Measurements from ENCODE around the gene BRD9. TPM values are rescaled to one million over a fixed set of nuclear protein-coding genes. Genes with fewer than 3 reads are reported as not detected.
"Not testable (repeated sequence)": the region's sequence is repeated elsewhere in the genome, so short reads cannot be mapped to it uniquely, and the experiment has no call there.

BRD9 gene
- total RNA-seq, 2 experiments from 2014 or later: 46.6 to 51.7 TPM

- POLR2A ChIA-PET: no interaction called here
- CTCF ChIA-PET: interaction anchor here (2.2 kb wide), 1 partner anchor 13 kb away, joined by 8 read pairs; no protein-coding TSS in a partner anchor
- Mint-ChIP-seq H3K4me3 (no peak overlapping the region), H3K36me3 (ENCODE audit: low read depth) (no peaks in the 10 kb centered on the region), H3K27ac (no peak overlapping the region), H3K27me3 (peaks cover 4% of the 10 kb centered on the region), H3K9me3 (no peaks in the 10 kb centered on the region), H3K4me1 (ENCODE audit: low read depth) (peaks cover 18% of the 10 kb centered on the region)
- intact Hi-C loops (cut with micrococcal nuclease): no loop called here
- no peak for ATAC-seq
- no peak for DNase-seq
- TF ChIP-seq CTCF (IDR thresholded peaks at IDR 0.05): no peak
These were observed 43.8 kb upstream of the BRD9 start for GRCh38 chr5:936149-937144.

- Mint-ChIP-seq H3K27me3 (peaks cover 3% of the 10 kb centered on the region), H3K4me1 (ENCODE audit: low read depth) (peaks cover 18% of the 10 kb centered on the region), H3K36me3 (ENCODE audit: low read depth) (no peaks in the 10 kb centered on the region), H3K27ac (no peak overlapping the region), H3K9me3 (no peaks in the 10 kb centered on the region), H3K4me3 (no peak overlapping the region)
- CTCF ChIA-PET: interaction anchor here (1.5 kb wide), 1 partner anchor 232 kb away, joined by 4 read pairs; no protein-coding TSS in a partner anchor
- DNase-seq: peak; percentile 34
- intact Hi-C loops (cut with micrococcal nuclease): no loop called here
- POLR2A ChIA-PET: no interaction called here
- peak; percentile 59 for ATAC-seq
- no peak for TF ChIP-seq CTCF (IDR thresholded peaks at IDR 0.05)
These were observed 43.0 kb upstream of the BRD9 start for GRCh38 chr5:935510-936084.

GRCh38 chr5:934381-934967 is 41.9 kb upstream of the BRD9 start:
- H3K36me3 Mint-ChIP-seq (ENCODE audit: low read depth); DNase-seq; H3K4me3 Mint-ChIP-seq; H3K9me3 Mint-ChIP-seq; ATAC-seq; POLR2A ChIA-PET; H3K27me3 Mint-ChIP-seq; H3K27ac Mint-ChIP-seq: not testable (repeated sequence)
- peaks cover 18% of the 10 kb centered on the region for H3K4me1 Mint-ChIP-seq (ENCODE audit: low read depth)
- intact Hi-C loops (cut with micrococcal nuclease): loop anchor here (5.0 kb wide), 1 partner anchor 33 kb away; no protein-coding TSS in a partner anchor
- CTCF ChIA-PET: interaction anchor here (0.7 to 3.9 kb wide), 6 partner anchors 10 to 233 kb away, joined by 3 to 33 read pairs (median 4); no protein-coding TSS in a partner anchor

- POLR2A ChIA-PET; ATAC-seq; H3K27ac Mint-ChIP-seq; H3K9me3 Mint-ChIP-seq; H3K4me3 Mint-ChIP-seq; H3K27me3 Mint-ChIP-seq; DNase-seq; H3K36me3 Mint-ChIP-seq (ENCODE audit: low read depth): not testable (repeated sequence)
- peaks cover 18% of the 10 kb centered on the region for H3K4me1 Mint-ChIP-seq (ENCODE audit: low read depth)
- CTCF ChIA-PET: interaction anchor here (1.2 to 3.9 kb wide), 6 partner anchors 9 to 234 kb away, joined by 3 to 33 read pairs (median 4); no protein-coding TSS in a partner anchor
- intact Hi-C loops (cut with micrococcal nuclease): loop anchor here (5.0 kb wide), 1 partner anchor 33 kb away; no protein-coding TSS in a partner anchor
These were observed 41.4 kb upstream of the BRD9 start for GRCh38 chr5:933951-934350.

GRCh38 chr5:933251-933861 is 40.8 kb upstream of the BRD9 start:
- no peak for TF ChIP-seq CTCF (IDR thresholded peaks at IDR 0.05)
- intact Hi-C loops (cut with micrococcal nuclease): loop anchor here (5.0 kb wide), 1 partner anchor 34 kb away; no protein-coding TSS in a partner anchor
- POLR2A ChIA-PET: no interaction called here
- Mint-ChIP-seq H3K27me3 (peaks cover 7% of the 10 kb centered on the region), H3K27ac (peak overlapping the region; percentile 27), H3K9me3 (no peaks in the 10 kb centered on the region), H3K4me3 (no peak overlapping the region), H3K4me1 (ENCODE audit: low read depth) (peaks cover 18% of the 10 kb centered on the region), H3K36me3 (ENCODE audit: low read depth) (no peaks in the 10 kb centered on the region)
- CTCF ChIA-PET: interaction anchor here (1.4 to 3.9 kb wide), 5 partner anchors 9 to 241 kb away, joined by 4 to 33 read pairs (median 8); no protein-coding TSS in a partner anchor
- DNase-seq: no peak
- ATAC-seq: peak; percentile 42

All from activated CD8-positive, alpha-beta T cell treated with anti-CD3 and anti-CD28 coated beads for 36 hours (primary cell).